ENCODE measurements around the gene NCAM2.

GRCh38 chr21:21301013-21301412 is 302.8 kb downstream of the NCAM2 start:
- TF ChIP-seq, protein P1, sequence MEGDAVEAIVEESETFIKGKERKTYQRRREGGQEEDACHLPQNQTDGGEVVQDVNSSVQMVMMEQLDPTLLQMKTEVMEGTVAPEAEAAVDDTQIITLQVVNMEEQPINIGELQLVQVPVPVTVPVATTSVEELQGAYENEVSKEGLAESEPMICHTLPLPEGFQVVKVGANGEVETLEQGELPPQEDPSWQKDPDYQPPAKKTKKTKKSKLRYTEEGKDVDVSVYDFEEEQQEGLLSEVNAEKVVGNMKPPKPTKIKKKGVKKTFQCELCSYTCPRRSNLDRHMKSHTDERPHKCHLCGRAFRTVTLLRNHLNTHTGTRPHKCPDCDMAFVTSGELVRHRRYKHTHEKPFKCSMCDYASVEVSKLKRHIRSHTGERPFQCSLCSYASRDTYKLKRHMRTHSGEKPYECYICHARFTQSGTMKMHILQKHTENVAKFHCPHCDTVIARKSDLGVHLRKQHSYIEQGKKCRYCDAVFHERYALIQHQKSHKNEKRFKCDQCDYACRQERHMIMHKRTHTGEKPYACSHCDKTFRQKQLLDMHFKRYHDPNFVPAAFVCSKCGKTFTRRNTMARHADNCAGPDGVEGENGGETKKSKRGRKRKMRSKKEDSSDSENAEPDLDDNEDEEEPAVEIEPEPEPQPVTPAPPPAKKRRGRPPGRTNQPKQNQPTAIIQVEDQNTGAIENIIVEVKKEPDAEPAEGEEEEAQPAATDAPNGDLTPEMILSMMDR (conservative IDR thresholded peaks at IDR 0.05; ENCODE audit: low read depth, low read length): no peak
- TF ChIP-seq MXI1 (IDR thresholded peaks at IDR 0.05; ENCODE audit: borderline replicate concordance, low read depth, low read length) (no peak), POLR2A (IDR thresholded peaks at IDR 0.05; ENCODE audit: low read depth, low read length) (no peak), RCOR1 (IDR thresholded peaks at IDR 0.05; ENCODE audit: insufficient replicate concordance, low read length) (no peak), MAZ (IDR thresholded peaks at IDR 0.05; ENCODE audit: borderline replicate concordance, low read depth, low read length) (no peak), RFX5 (IDR thresholded peaks at IDR 0.05; ENCODE audit: low read depth, low read length) (no peak)
- TF ChIP-seq, protein P2, sequence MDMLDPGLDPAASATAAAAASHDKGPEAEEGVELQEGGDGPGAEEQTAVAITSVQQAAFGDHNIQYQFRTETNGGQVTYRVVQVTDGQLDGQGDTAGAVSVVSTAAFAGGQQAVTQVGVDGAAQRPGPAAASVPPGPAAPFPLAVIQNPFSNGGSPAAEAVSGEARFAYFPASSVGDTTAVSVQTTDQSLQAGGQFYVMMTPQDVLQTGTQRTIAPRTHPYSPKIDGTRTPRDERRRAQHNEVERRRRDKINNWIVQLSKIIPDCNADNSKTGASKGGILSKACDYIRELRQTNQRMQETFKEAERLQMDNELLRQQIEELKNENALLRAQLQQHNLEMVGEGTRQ (IDR thresholded peaks at IDR 0.05; ENCODE audit: low read depth, low read length): no peak
